Effector memory CD8-positive, alpha-beta T cell (primary cell): ENCODE data around the gene RNF187.

Experiments used
- ATAC-seq: fragments of 150-1000 bp; cut with Tn5 transposase; replicated peaks from 2 replicates; pipeline ENCODE4 v1.10.0; 2021; ENCODE audit warnings: mild to moderate bottlenecking, moderate library complexity
- DNase-seq, 3 experiments: peaks; one replicate each; pipeline ENCODE4 v3.0.0; 2021
- H3K27ac Mint-ChIP-seq, 2 donors: one replicate each; pipeline ENCODE4 v1.8.0; 2022; ENCODE audit warnings: mild to moderate bottlenecking in 2 of 2, mixed read lengths in 2 of 2, moderate library complexity in 2 of 2
- H3K27me3 Mint-ChIP-seq, 2 donors: one replicate each; pipeline ENCODE4 v1.8.0; 2022; ENCODE audit warnings: mixed read lengths in 2 of 2
- H3K36me3 Mint-ChIP-seq: one replicate; pipeline ENCODE4 v1.8.0; 2022; ENCODE audit warnings: mild to moderate bottlenecking, moderate library complexity, mixed read lengths; ENCODE audit not compliant: insufficient read depth
- H3K4me1 Mint-ChIP-seq, 2 donors: one replicate each; pipeline ENCODE4 v1.8.0; 2022; ENCODE audit warnings: low read depth in 2 of 2, mixed read lengths in 2 of 2
- H3K4me3 Mint-ChIP-seq, 2 donors: one replicate each; pipeline ENCODE4 v1.8.0; 2022; ENCODE audit warnings: mild to moderate bottlenecking in 2 of 2, mixed read lengths in 2 of 2, moderate library complexity in 2 of 2
- H3K9me3 Mint-ChIP-seq, 2 donors: one replicate each; pipeline ENCODE4 v1.8.0; 2022; ENCODE audit warnings: mixed read lengths in 2 of 2

Gene RNF187

GRCh38 chr1:228483789-228484188 is 3.4 kb upstream of the RNF187 start:
- no peak overlapping the region for H3K4me3 Mint-ChIP-seq
- peak overlapping the region in 1 of 2 donors; percentile 77 for H3K27ac Mint-ChIP-seq
- H3K36me3 Mint-ChIP-seq: peaks cover 37% of the 10 kb centered on the region
- H3K4me1 Mint-ChIP-seq: peaks cover 24 to 34% of the 10 kb centered on the region in 2 donors
- ATAC-seq (no peak), DNase-seq (no peak)
- no peaks in the 10 kb centered on the region for H3K27me3 Mint-ChIP-seq
- no peaks in the 10 kb centered on the region for H3K9me3 Mint-ChIP-seq

- H3K9me3 Mint-ChIP-seq: no peaks in the 10 kb centered on the region
- DNase-seq (peak; percentile 64 to 86 (median 68)), ATAC-seq (peak; percentile 75)
- peak overlapping the region; percentile 100 for H3K27ac Mint-ChIP-seq
- no peaks in the 10 kb centered on the region for H3K27me3 Mint-ChIP-seq
- H3K4me1 Mint-ChIP-seq: peaks cover 30 to 36% of the 10 kb centered on the region in 2 donors
- peaks cover 44% of the 10 kb centered on the region for H3K36me3 Mint-ChIP-seq
- H3K4me3 Mint-ChIP-seq: peak overlapping the region; percentile 96 to 98
Measured at GRCh38 chr1:228486596-228487335, 416 bp upstream of the RNF187 start.

GRCh38 chr1:228488125-228488817 is 1.1 kb downstream of the RNF187 start:
- H3K4me3 Mint-ChIP-seq: peak overlapping the region; percentile 86 to 94
- H3K9me3 Mint-ChIP-seq: no peaks in the 10 kb centered on the region
- peaks cover 57% of the 10 kb centered on the region for H3K36me3 Mint-ChIP-seq
- no peaks in the 10 kb centered on the region for H3K27me3 Mint-ChIP-seq
- peak overlapping the region; percentile 93 for H3K27ac Mint-ChIP-seq
- DNase-seq (no peak), ATAC-seq (no peak)
- H3K4me1 Mint-ChIP-seq: peaks cover 30 to 36% of the 10 kb centered on the region in 2 donors

GRCh38 chr1:228488818-228489674 is 1.9 kb downstream of the RNF187 start:
- H3K4me3 Mint-ChIP-seq: peak overlapping the region; percentile 86 to 94
- ATAC-seq (no peak), DNase-seq (no peak)
- H3K27ac Mint-ChIP-seq: peak overlapping the region; percentile 93
- H3K4me1 Mint-ChIP-seq: peaks cover 30 to 37% of the 10 kb centered on the region in 2 donors
- no peaks in the 10 kb centered on the region for H3K27me3 Mint-ChIP-seq
- H3K9me3 Mint-ChIP-seq: no peaks in the 10 kb centered on the region
- peaks cover 62% of the 10 kb centered on the region for H3K36me3 Mint-ChIP-seq

GRCh38 chr1:228490120-228491078 is 3.2 kb downstream of the RNF187 start:
- no peak for ATAC-seq
- Mint-ChIP-seq H3K27me3 (no peaks in the 10 kb centered on the region), H3K27ac (peak overlapping the region in 1 of 2 donors; percentile 17), H3K4me1 (peaks cover 30 to 39% of the 10 kb centered on the region in 2 donors), H3K9me3 (no peaks in the 10 kb centered on the region), H3K4me3 (peak overlapping the region; percentile 20 to 86), H3K36me3 (peaks cover 65% of the 10 kb centered on the region)
- DNase-seq: no peak

- Mint-ChIP-seq H3K4me3 (no peak overlapping the region), H3K4me1 (peaks cover 15 to 30% of the 10 kb centered on the region in 2 donors), H3K36me3 (peaks cover 53% of the 10 kb centered on the region), H3K9me3 (no peaks in the 10 kb centered on the region), H3K27me3 (no peaks in the 10 kb centered on the region), H3K27ac (no peak overlapping the region)
- DNase-seq: no peak
- no peak for ATAC-seq
Measured at GRCh38 chr1:228493141-228494043, 6.2 kb downstream of the RNF187 start.

- no peak overlapping the region for H3K4me3 Mint-ChIP-seq
- peaks cover 9 to 25% of the 10 kb centered on the region in 2 donors for H3K4me1 Mint-ChIP-seq
- H3K9me3 Mint-ChIP-seq: no peaks in the 10 kb centered on the region
- peaks cover 50% of the 10 kb centered on the region for H3K36me3 Mint-ChIP-seq
- ATAC-seq: no peak
- no peak overlapping the region for H3K27ac Mint-ChIP-seq
- no peaks in the 10 kb centered on the region for H3K27me3 Mint-ChIP-seq
- no peak for DNase-seq
Measured at GRCh38 chr1:228494044-228494353, 6.8 kb downstream of the RNF187 start.

- H3K9me3 Mint-ChIP-seq: no peaks in the 10 kb centered on the region
- H3K4me3 Mint-ChIP-seq: no peak overlapping the region
- H3K4me1 Mint-ChIP-seq: peaks cover 5 to 21% of the 10 kb centered on the region in 2 donors
- H3K27ac Mint-ChIP-seq: no peak overlapping the region
- no peak for ATAC-seq
- peaks cover 47% of the 10 kb centered on the region for H3K36me3 Mint-ChIP-seq
- no peaks in the 10 kb centered on the region for H3K27me3 Mint-ChIP-seq
- DNase-seq: no peak
Measured at GRCh38 chr1:228494391-228494790, 7.2 kb downstream of the RNF187 start.

- no peak overlapping the region for H3K27ac Mint-ChIP-seq
- peaks cover 42% of the 10 kb centered on the region for H3K36me3 Mint-ChIP-seq
- no peak overlapping the region for H3K4me3 Mint-ChIP-seq
- ATAC-seq (no peak), DNase-seq (no peak)
- H3K9me3 Mint-ChIP-seq: no peaks in the 10 kb centered on the region
- no peaks in the 10 kb centered on the region for H3K27me3 Mint-ChIP-seq
- peaks cover 4 to 15% of the 10 kb centered on the region in 2 donors for H3K4me1 Mint-ChIP-seq
Measured at GRCh38 chr1:228494970-228495853, 8.0 kb downstream of the RNF187 start.

- peaks cover 8 to 16% of the 10 kb centered on the region in 2 donors for H3K4me1 Mint-ChIP-seq
- no peak overlapping the region for H3K4me3 Mint-ChIP-seq
- H3K27ac Mint-ChIP-seq: no peak overlapping the region
- ATAC-seq: no peak
- H3K27me3 Mint-ChIP-seq: no peaks in the 10 kb centered on the region
- H3K36me3 Mint-ChIP-seq: peaks cover 41% of the 10 kb centered on the region
- no peaks in the 10 kb centered on the region for H3K9me3 Mint-ChIP-seq
- no peak for DNase-seq
Measured at GRCh38 chr1:228496084-228496483, 8.9 kb downstream of the RNF187 start.

GRCh38 chr1:228496494-228496893 is 9.3 kb downstream of the RNF187 start:
- H3K36me3 Mint-ChIP-seq: peaks cover 37% of the 10 kb centered on the region
- H3K27me3 Mint-ChIP-seq: no peaks in the 10 kb centered on the region
- DNase-seq: no peak
- ATAC-seq: no peak
- H3K4me1 Mint-ChIP-seq: peaks cover 12 to 18% of the 10 kb centered on the region in 2 donors
- no peaks in the 10 kb centered on the region for H3K9me3 Mint-ChIP-seq
- H3K27ac Mint-ChIP-seq: no peak overlapping the region
- no peak overlapping the region for H3K4me3 Mint-ChIP-seq
